ENCODE results near the gene PFN1.
"Not testable (repeated sequence)": the region's sequence is repeated elsewhere in the genome, so short reads cannot be mapped to it uniquely, and the experiment has no call there.

The PFN1 gene

GRCh38 chr17:4920351-4921048, 27.8 kb downstream of the PFN1 start:
- DNase-seq, result no peak

- DNase-seq, result no peak
Measured at GRCh38 chr17:4919511-4920047, 28.8 kb downstream of the PFN1 start.

GRCh38 chr17:4914551-4914950, 33.8 kb downstream of the PFN1 start:
- not testable (repeated sequence) for DNase-seq

GRCh38 chr17:4913994-4914393, 34.3 kb downstream of the PFN1 start:
- no peak for DNase-seq

GRCh38 chr17:4908711-4909496, 39.4 kb downstream of the PFN1 start:
- DNase-seq, result peak; percentile 80 to 81

- no peak for DNase-seq
Measured at GRCh38 chr17:4908301-4908700, 40.0 kb downstream of the PFN1 start.

GRCh38 chr17:4906642-4907041, 41.7 kb downstream of the PFN1 start:
- not testable (repeated sequence) for DNase-seq

- DNase-seq, result peak in 1 of 2 donors; percentile 48
Measured at GRCh38 chr17:4903051-4903818, 45.1 kb downstream of the PFN1 start, which contains the start of gene CHRNE. Gene CHRNE, minus strand, starts transcription at chr17:4903098. Its CDS starts 35 bp downstream, at chr17:4903063.

GRCh38 chr17:4902540-4902939, 45.8 kb downstream of the PFN1 start:
- no peak for DNase-seq

GRCh38 chr17:4901648-4902344, 46.5 kb downstream of the PFN1 start:
- no peak for DNase-seq

- no peak for DNase-seq
Measured at GRCh38 chr17:4901108-4901647, 47.2 kb downstream of the PFN1 start.

GRCh38 chr17:4900231-4901107, 47.9 kb downstream of the PFN1 start:
- no peak for DNase-seq

- DNase-seq, result no peak
Measured at GRCh38 chr17:4899341-4900230, 48.7 kb downstream of the PFN1 start, which contains the start of gene C17orf107. Gene C17orf107, plus strand, starts transcription at chr17:4899536. Its CDS starts 227 bp downstream, at chr17:4899763.

- DNase-seq, result no peak
Measured at GRCh38 chr17:4898927-4899326, 49.4 kb downstream of the PFN1 start.

GRCh38 chr17:4898351-4898750, 50.0 kb downstream of the PFN1 start:
- no peak for DNase-seq

- no peak for DNase-seq
Measured at GRCh38 chr17:4897785-4898184, 50.5 kb downstream of the PFN1 start.

GRCh38 chr17:4897198-4897687, 51.1 kb downstream of the PFN1 start:
- DNase-seq, result no peak

- DNase-seq, result no peak
Measured at GRCh38 chr17:4896332-4897197, 51.8 kb downstream of the PFN1 start.

Data from hippocampal formation (tissue), 2 donors.